Activated CD4-positive, alpha-beta memory T cell treated with anti-CD3 and anti-CD28 coated beads for 36 hours (primary cell): ENCODE results near the gene CD276. TPM values are rescaled to one million over a fixed set of nuclear protein-coding genes. Genes with fewer than 3 reads are reported as not detected.

Experiments
- CTCF ChIA-PET: fragments of 350-600 bp; sonication (Branson Sonifier 250); formaldehyde crosslinking; loops from one replicate; lab custom pipeline; 2021; ENCODE audit warnings: antibody characterized with exemption, inconsistent platforms; lab: Charles Lee
- POLR2A ChIA-PET: fragments of 350-600 bp; sonication (Branson Sonifier 250); formaldehyde crosslinking; loops from one replicate; lab custom pipeline; 2021; ENCODE audit warnings: antibody characterized with exemption; lab: Charles Lee
- DNase-seq: peaks from one replicate; pipeline ENCODE4 v3.0.0-alpha.2; 2020
- H3K27ac Mint-ChIP-seq: one replicate; pipeline ENCODE4 v1.8.0; 2021; ENCODE audit warnings: mixed read lengths
- H3K27me3 Mint-ChIP-seq: one replicate; pipeline ENCODE4 v1.8.0; 2021; ENCODE audit warnings: mixed read lengths
- H3K36me3 Mint-ChIP-seq: one replicate; pipeline ENCODE4 v1.8.0; 2021; ENCODE audit warnings: mixed read lengths
- H3K4me1 Mint-ChIP-seq: one replicate; pipeline ENCODE4 v1.8.0; 2021; ENCODE audit warnings: low read depth, mixed read lengths
- H3K4me3 Mint-ChIP-seq: one replicate; pipeline ENCODE4 v1.8.0; 2021; ENCODE audit warnings: mild to moderate bottlenecking, mixed read lengths
- H3K9me3 Mint-ChIP-seq: one replicate; pipeline ENCODE4 v1.8.0; 2021; ENCODE audit warnings: mixed read lengths
- intact Hi-C: fragments of 100-400 bp; cut with micrococcal nuclease; formaldehyde crosslinking; loops from one replicate; pipeline ENCODE4 v1.15.1; 2023
- total RNA-seq, 2 experiments: library from RNA; stranded (reverse); gene quantifications; one replicate each; pipeline ENCODE4 v1.2.3, GENCODE V29; 2021

The CD276 gene
- total RNA-seq, 2 experiments from 2014 or later, result 3.7 to 4.9 TPM

- H3K9me3 Mint-ChIP-seq, result no peaks in the 10 kb centered on the region
Measured at GRCh38 chr15:73750438-73750837, 66.3 kb downstream of the CD276 start.

GRCh38 chr15:73750951-73751350 lies 66.8 kb downstream of the CD276 start:
- Mint-ChIP-seq H3K27ac (no peak overlapping the region), H3K9me3 (no peaks in the 10 kb centered on the region), H3K36me3 (no peaks in the 10 kb centered on the region), H3K4me3 (no peak overlapping the region), H3K4me1 (peaks cover 3% of the 10 kb centered on the region), H3K27me3 (peaks cover 36% of the 10 kb centered on the region)
- ChIA-PET POLR2A (no interaction called here), CTCF (no interaction called here)
- intact Hi-C loops, result no loop called here
- DNase-seq, result no peak

More at GRCh38 chr15:73750438-73750837, 66.3 kb downstream of the CD276 start:
- Mint-ChIP-seq H3K27me3 (peaks cover 31% of the 10 kb centered on the region), H3K4me3 (no peak overlapping the region), H3K27ac (no peak overlapping the region), H3K36me3 (no peaks in the 10 kb centered on the region), H3K4me1 (peaks cover 3% of the 10 kb centered on the region)
- intact Hi-C loops, result no loop called here
- ChIA-PET CTCF (no interaction called here), POLR2A (no interaction called here)
- DNase-seq, result no peak

- no peak overlapping the region for H3K27ac Mint-ChIP-seq
- intact Hi-C loops, result no loop called here
- peaks cover 3% of the 10 kb centered on the region for H3K4me1 Mint-ChIP-seq
- no peaks in the 10 kb centered on the region for H3K36me3 Mint-ChIP-seq
- peaks cover 40% of the 10 kb centered on the region for H3K27me3 Mint-ChIP-seq
- no peaks in the 10 kb centered on the region for H3K9me3 Mint-ChIP-seq
- POLR2A ChIA-PET, result no interaction called here
- CTCF ChIA-PET, result no interaction called here
- H3K4me3 Mint-ChIP-seq, result no peak overlapping the region
- no peak for DNase-seq
Measured at GRCh38 chr15:73751511-73751898, 67.3 kb downstream of the CD276 start.

GRCh38 chr15:73751899-73752805 lies 68.0 kb downstream of the CD276 start:
- H3K4me1 Mint-ChIP-seq, result peaks cover 3% of the 10 kb centered on the region
- ChIA-PET CTCF (no interaction called here), POLR2A (no interaction called here)
- intact Hi-C loops, result no loop called here
- DNase-seq, result no peak
- H3K9me3 Mint-ChIP-seq, result no peaks in the 10 kb centered on the region
- H3K4me3 Mint-ChIP-seq, result no peak overlapping the region
- peaks cover 39% of the 10 kb centered on the region for H3K27me3 Mint-ChIP-seq
- no peak overlapping the region for H3K27ac Mint-ChIP-seq
- H3K36me3 Mint-ChIP-seq, result no peaks in the 10 kb centered on the region

GRCh38 chr15:73752806-73753193 lies 68.6 kb downstream of the CD276 start:
- no peaks in the 10 kb centered on the region for H3K36me3 Mint-ChIP-seq
- POLR2A ChIA-PET, result no interaction called here
- peaks cover 3% of the 10 kb centered on the region for H3K4me1 Mint-ChIP-seq
- no peak for DNase-seq
- H3K9me3 Mint-ChIP-seq, result no peaks in the 10 kb centered on the region
- intact Hi-C loops, result no loop called here
- no peak overlapping the region for H3K27ac Mint-ChIP-seq
- CTCF ChIA-PET, result no interaction called here
- no peak overlapping the region for H3K4me3 Mint-ChIP-seq
- peaks cover 43% of the 10 kb centered on the region for H3K27me3 Mint-ChIP-seq

GRCh38 chr15:73753250-73754130 lies 69.3 kb downstream of the CD276 start, which contains the start of gene INSYN1:
Gene INSYN1, minus strand, starts transcription at chr15:73753351. Its CDS starts 2,221 bp downstream, at chr15:73751130.
- Mint-ChIP-seq H3K4me1 (peaks cover 3% of the 10 kb centered on the region), H3K4me3 (no peak within 1 kb of the TSS), H3K27ac (no peak within 1 kb of the TSS), H3K27me3 (peaks cover 45% of the 10 kb centered on the region), H3K36me3 (no peaks in the 10 kb centered on the region), H3K9me3 (no peaks in the 10 kb centered on the region)
- DNase-seq, result no peak
- intact Hi-C loops, result no loop called here
- POLR2A ChIA-PET, result no interaction called here
- CTCF ChIA-PET, result no interaction called here

GRCh38 chr15:73754461-73754860 lies 70.3 kb downstream of the CD276 start:
- H3K27me3 Mint-ChIP-seq, result peaks cover 43% of the 10 kb centered on the region
- ChIA-PET CTCF (no interaction called here), POLR2A (no interaction called here)
- no peak for DNase-seq
- H3K4me1 Mint-ChIP-seq, result peaks cover 3% of the 10 kb centered on the region
- no peak overlapping the region for H3K27ac Mint-ChIP-seq
- no peaks in the 10 kb centered on the region for H3K9me3 Mint-ChIP-seq
- intact Hi-C loops, result no loop called here
- H3K36me3 Mint-ChIP-seq, result no peaks in the 10 kb centered on the region
- no peak overlapping the region for H3K4me3 Mint-ChIP-seq

- H3K36me3 Mint-ChIP-seq, result no peaks in the 10 kb centered on the region
- peaks cover 43% of the 10 kb centered on the region for H3K27me3 Mint-ChIP-seq
- CTCF ChIA-PET, result no interaction called here
- no peaks in the 10 kb centered on the region for H3K9me3 Mint-ChIP-seq
- H3K4me1 Mint-ChIP-seq, result peaks cover 3% of the 10 kb centered on the region
- POLR2A ChIA-PET, result no interaction called here
- intact Hi-C loops, result no loop called here
- no peak overlapping the region for H3K27ac Mint-ChIP-seq
- no peak for DNase-seq
- H3K4me3 Mint-ChIP-seq, result no peak overlapping the region
Measured at GRCh38 chr15:73755481-73755880, 71.3 kb downstream of the CD276 start.

- peaks cover 39% of the 10 kb centered on the region for H3K27me3 Mint-ChIP-seq
- H3K4me1 Mint-ChIP-seq, result peaks cover 3% of the 10 kb centered on the region
- POLR2A ChIA-PET, result no interaction called here
- H3K27ac Mint-ChIP-seq, result no peak overlapping the region
- H3K36me3 Mint-ChIP-seq, result no peaks in the 10 kb centered on the region
- intact Hi-C loops, result no loop called here
- H3K9me3 Mint-ChIP-seq, result no peaks in the 10 kb centered on the region
- no peak overlapping the region for H3K4me3 Mint-ChIP-seq
- CTCF ChIA-PET, result no interaction called here
- no peak for DNase-seq
Measured at GRCh38 chr15:73755946-73756345, 71.8 kb downstream of the CD276 start.

- Mint-ChIP-seq H3K36me3 (no peaks in the 10 kb centered on the region), H3K4me1 (peaks cover 1% of the 10 kb centered on the region), H3K27ac (no peak overlapping the region), H3K4me3 (no peak overlapping the region), H3K9me3 (no peaks in the 10 kb centered on the region), H3K27me3 (peaks cover 37% of the 10 kb centered on the region)
- intact Hi-C loops, result no loop called here
- DNase-seq, result no peak
- POLR2A ChIA-PET, result no interaction called here
- CTCF ChIA-PET, result no interaction called here
Measured at GRCh38 chr15:73756390-73756789, 72.2 kb downstream of the CD276 start.

- Mint-ChIP-seq H3K36me3 (no peaks in the 10 kb centered on the region), H3K27ac (no peak overlapping the region), H3K27me3 (peaks cover 36% of the 10 kb centered on the region), H3K4me3 (no peak overlapping the region), H3K4me1 (no peaks in the 10 kb centered on the region), H3K9me3 (no peaks in the 10 kb centered on the region)
- intact Hi-C loops, result no loop called here
- DNase-seq, result no peak
- ChIA-PET POLR2A (no interaction called here), CTCF (no interaction called here)
Measured at GRCh38 chr15:73756947-73757513, 72.8 kb downstream of the CD276 start.

- ChIA-PET POLR2A (no interaction called here), CTCF (no interaction called here)
- DNase-seq, result no peak
- Mint-ChIP-seq H3K9me3 (no peaks in the 10 kb centered on the region), H3K4me1 (no peaks in the 10 kb centered on the region), H3K27ac (no peak overlapping the region), H3K36me3 (no peaks in the 10 kb centered on the region), H3K27me3 (peaks cover 36% of the 10 kb centered on the region), H3K4me3 (no peak overlapping the region)
- intact Hi-C loops, result no loop called here
Measured at GRCh38 chr15:73757571-73757970, 73.4 kb downstream of the CD276 start.
